SK-N-SH (cell line): ENCODE results near the gene MAMLD1.

Source experiments
- CTCF ChIP-seq: fragments of 200-600 bp; sonication (generic); IDR thresholded peaks from 2 replicates; pipeline ENCODE4 v1.6.1; 2017; ENCODE audit warnings: antibody characterized with exemption, mild to moderate bottlenecking, moderate library complexity
- EZH2phosphoT487 ChIP-seq: fragments of 200-600 bp; sonication (generic); IDR thresholded peaks from 2 replicates; pipeline ENCODE4 v1.6.1; 2017; ENCODE audit warnings: low read depth, mixed run types, mild to moderate bottlenecking, antibody characterized with exemption, moderate library complexity, borderline replicate concordance
- FOXM1 ChIP-seq: IDR thresholded peaks from 2 replicates; pipeline ENCODE4 v1.4.0; 2012; ENCODE audit warnings: low read depth, mild to moderate bottlenecking
- GABPA ChIP-seq: IDR thresholded peaks from 2 replicates; pipeline ENCODE4 v1.4.0; 2012; ENCODE audit warnings: low read depth, mild to moderate bottlenecking
- NFIC ChIP-seq: IDR thresholded peaks from 2 replicates; pipeline ENCODE4 v1.4.0; 2012; ENCODE audit warnings: borderline replicate concordance
- NRF1 ChIP-seq: IDR thresholded peaks from 2 replicates; pipeline ENCODE4 v1.6.1; 2012; ENCODE audit warnings: low read depth, mild to moderate bottlenecking, low read length
- POLR2AphosphoS5 ChIP-seq: IDR thresholded peaks from 2 replicates; pipeline ENCODE4 v1.6.1; 2012; ENCODE audit warnings: low read depth, low read length
- REST ChIP-seq: IDR thresholded peaks from 2 replicates; pipeline ENCODE4 v1.6.1; 2012; ENCODE audit warnings: mild to moderate bottlenecking, low read depth, low read length, moderate library complexity
- SIN3A ChIP-seq: IDR thresholded peaks from 2 replicates; pipeline ENCODE4 v1.6.1; 2012; ENCODE audit warnings: low read depth, mild to moderate bottlenecking, low read length, moderate library complexity, borderline replicate concordance
- TCF12 ChIP-seq: IDR thresholded peaks from 2 replicates; pipeline ENCODE4 v1.4.0; 2012
- USF2 ChIP-seq: fragments of 150-350 bp; IDR thresholded peaks from 2 replicates; pipeline ENCODE4 v1.6.1; 2017; ENCODE audit warnings: antibody characterized with exemption, low read length, low read depth, borderline replicate concordance
- YY1 ChIP-seq: IDR thresholded peaks from 2 replicates; pipeline ENCODE4 v1.4.0; 2012; ENCODE audit warnings: low read depth, mild to moderate bottlenecking

- no peak for TF ChIP-seq POLR2AphosphoS5
- TF ChIP-seq TCF12 = no peak
- TF ChIP-seq EZH2phosphoT487 = no peak
- no peak for TF ChIP-seq CTCF
- no peak for TF ChIP-seq YY1
- TF ChIP-seq NFIC = no peak
- TF ChIP-seq FOXM1 = no peak
- no peak for TF ChIP-seq NRF1
- no peak for TF ChIP-seq REST
- no peak for TF ChIP-seq USF2
- TF ChIP-seq SIN3A = no peak
- no peak for TF ChIP-seq GABPA
These were observed 48.5 kb downstream of the MAMLD1 start for GRCh38 chrX:150411656-150412055.
